GM23338 (cell line): ENCODE data around the gene CUTC. TPM values are rescaled to one million over a fixed set of nuclear protein-coding genes. Genes with fewer than 3 reads are reported as not detected.

Experiments
- ATAC-seq: fragments of 200-7000 bp; cut with Tn5 transposase; 3 replicates; pipeline ENCODE4 v1.9.1; 2020
- DNase-seq: peaks from one replicate; pipeline ENCODE4 v3.0.0-alpha.2; 2015; ENCODE audit warnings: low spot score
- H2AFZ ChIP-seq: fragments of 200-600 bp; sonication (generic); 2 replicates; pipeline ENCODE4 v1.8.0; 2016; ENCODE audit warnings: antibody characterized with exemption, mild to moderate bottlenecking, moderate library complexity
- H3F3A ChIP-seq: fragments of 200-600 bp; sonication (generic); replicated peaks from 2 replicates; pipeline ENCODE4 v1.8.0; 2017; ENCODE audit warnings: antibody characterized with exemption, mixed run types, low read depth
- H3K27ac ChIP-seq: fragments of 200-600 bp; sonication (generic); 2 replicates; pipeline ENCODE4 v1.6.1; 2016; ENCODE audit warnings: low read depth
- H3K27me3 ChIP-seq: fragments of 200-600 bp; sonication (generic); 2 replicates; pipeline ENCODE4 v1.8.0; 2016; ENCODE audit warnings: mild to moderate bottlenecking, mixed run types, moderate library complexity; ENCODE audit not compliant: insufficient read depth
- H3K36me3 ChIP-seq: fragments of 200-600 bp; sonication (generic); 2 replicates; pipeline ENCODE4 v1.8.0; 2016; ENCODE audit warnings: mild to moderate bottlenecking; ENCODE audit not compliant: insufficient read depth
- H3K4me1 ChIP-seq: fragments of 200-600 bp; sonication (generic); 2 replicates; pipeline ENCODE4 v1.8.0; 2016; ENCODE audit warnings: mild to moderate bottlenecking, moderate library complexity; ENCODE audit not compliant: insufficient read depth
- H3K4me2 ChIP-seq: fragments of 200-600 bp; sonication (generic); 2 replicates; pipeline ENCODE4 v1.7.1; 2017; ENCODE audit warnings: mixed run types
- H3K4me3 ChIP-seq: fragments of 200-600 bp; sonication (generic); 2 replicates; pipeline ENCODE4 v1.6.1; 2016; ENCODE audit warnings: mixed run types
- H3K79me2 ChIP-seq: fragments of 200-600 bp; sonication (generic); replicated peaks from 2 replicates; pipeline ENCODE4 v1.8.0; 2017; ENCODE audit warnings: mild to moderate bottlenecking; ENCODE audit not compliant: insufficient read depth
- H3K9me2 ChIP-seq: fragments of 200-600 bp; sonication (generic); 2 replicates; pipeline ENCODE4 v1.8.0; 2017; ENCODE audit not compliant: insufficient read depth
- H4K20me1 ChIP-seq: fragments of 200-600 bp; sonication (generic); replicated peaks from 2 replicates; pipeline ENCODE4 v1.8.0; 2017; ENCODE audit warnings: mild to moderate bottlenecking; ENCODE audit not compliant: insufficient read depth
- H3K27ac Mint-ChIP-seq: 2 replicates; pipeline ENCODE4 v1.8.0; 2020; ENCODE audit warnings: inconsistent platforms, mild to moderate bottlenecking, moderate library complexity, mixed read lengths
- H3K27me3 Mint-ChIP-seq: 3 replicates; pipeline ENCODE4 v1.8.0; 2022; ENCODE audit warnings: low read depth, mild to moderate bottlenecking, moderate library complexity, mixed read lengths, inconsistent platforms; ENCODE audit not compliant: insufficient read depth, poor library complexity
- H3K36me3 Mint-ChIP-seq: 3 replicates; pipeline ENCODE4 v1.8.0; 2021; ENCODE audit warnings: low read depth, mild to moderate bottlenecking, inconsistent platforms, moderate library complexity, mixed read lengths
- H3K4me1 Mint-ChIP-seq: 3 replicates; pipeline ENCODE4 v1.8.0; 2020; ENCODE audit warnings: mild to moderate bottlenecking, inconsistent platforms, mixed read lengths
- H3K4me3 Mint-ChIP-seq: 3 replicates; pipeline ENCODE4 v1.8.0; 2021; ENCODE audit warnings: moderate library complexity, mild to moderate bottlenecking, inconsistent platforms, mixed read lengths
- H3K9me3 Mint-ChIP-seq: 3 replicates; pipeline ENCODE4 v1.8.0; 2020; ENCODE audit warnings: moderate library complexity, mild to moderate bottlenecking, inconsistent platforms, mixed read lengths
- CREB1 ChIP-seq: fragments of 250-450 bp; sonication (Bioruptor Pico); IDR thresholded peaks from 2 replicates; pipeline ENCODE4 v1.5.0; 2020; ENCODE audit warnings: low read depth, mild to moderate bottlenecking, moderate library complexity
- CTCF ChIP-seq, 2 experiments: fragments of 200-600 bp in 1 of 2; sonication (generic) in 1 of 2; conservative IDR thresholded peaks; 2 replicates each; pipeline versions ENCODE4 v1.5.1 to v1.6.1; 2016 to 2017; ENCODE audit warnings: antibody characterized with exemption in 2 of 2, low read depth in 2 of 2, mild to moderate bottlenecking in 2 of 2, moderate library complexity in 1 of 2
- ETS1 ChIP-seq: IDR thresholded peaks from 2 replicates; pipeline ENCODE4 v1.6.1; 2016; ENCODE audit warnings: antibody characterized with exemption
- EZH2 ChIP-seq: fragments of 200-600 bp; sonication (generic); IDR thresholded peaks from one replicate; pipeline ENCODE4 v1.8.0; 2017; ENCODE audit warnings: antibody characterized with exemption, mild to moderate bottlenecking, low read depth; ENCODE audit not compliant: unreplicated experiment
- EZH2phosphoT487 ChIP-seq: fragments of 200-600 bp; sonication (generic); IDR thresholded peaks from one replicate; pipeline ENCODE4 v1.8.1; 2018; ENCODE audit warnings: antibody characterized with exemption; ENCODE audit not compliant: unreplicated experiment
- JUNB ChIP-seq: IDR thresholded peaks from one replicate; pipeline ENCODE4 v1.6.1; 2016; ENCODE audit warnings: antibody characterized with exemption; ENCODE audit not compliant: unreplicated experiment
- NANOG ChIP-seq: IDR thresholded peaks from 2 replicates; pipeline ENCODE4 v1.6.1; 2016; ENCODE audit warnings: antibody characterized with exemption, borderline replicate concordance
- POLR2AphosphoS5 ChIP-seq: IDR thresholded peaks from 2 replicates; pipeline ENCODE4 v1.6.1; 2016; ENCODE audit warnings: antibody characterized with exemption, low read depth
- REST ChIP-seq: IDR thresholded peaks from one replicate; pipeline ENCODE4 v1.6.1; 2018; ENCODE audit warnings: antibody characterized with exemption; ENCODE audit not compliant: unreplicated experiment
- ZNF114 ChIP-seq: fragments of 250-450 bp; sonication (Bioruptor Pico); IDR thresholded peaks from 2 replicates; pipeline ENCODE4 v1.5.0; 2020; ENCODE audit warnings: mild to moderate bottlenecking, moderate library complexity
- polyA plus RNA-seq: library from polyadenylated mRNA; unstranded; fragments of >200 nt; fragmentation: Nextera tagmentation; extraction: Ambion mirVana; gene quantifications from 2 replicates; pipeline ENCODE4 v1.2.1, GENCODE V29; 2016
- total RNA-seq: library from RNA; depleted of rRNA; stranded (reverse); fragments of >200 nt; shearing (Covaris generic); gene quantifications from 2 replicates; pipeline ENCODE4 v1.2.3, GENCODE V29; 2014

Gene CUTC
- total and polyA plus RNA-seq, 2 experiments from 2014 or later = 20.2 to 30.4 TPM

GRCh38 chr10:99720387-99720786, 11.6 kb upstream of the CUTC start (continued):
- TF ChIP-seq POLR2AphosphoS5 (no peak), ZNF114 (CRISPR knock-in tag) (no peak), EZH2 (no peak), REST (no peak), EZH2phosphoT487 (no peak), JUNB (no peak), CTCF (conservative IDR thresholded peaks at IDR 0.05; ENCODE audit: low read depth in 2 of 2) (no peak)

- Mint-ChIP-seq H3K27me3 (peaks cover 7% of the 10 kb centered on the region), H3K9me3 (peaks cover 2% of the 10 kb centered on the region; the same call in 1 of the 3 replicates), H3K4me1 (peaks cover 7% of the 10 kb centered on the region), H3K27ac (no peak overlapping the region), H3K4me3 (no peak overlapping the region), H3K36me3 (peaks cover 23% of the 10 kb centered on the region)
- Histone ChIP-seq H3K4me1 (peaks cover 4% of the 10 kb centered on the region; the same call in 1 of the 2 replicates), H3F3A (no peaks in the 10 kb centered on the region), H3K4me2 (no peak overlapping the region), H3K9me2 (no peaks in the 10 kb centered on the region), H3K27ac (no peak overlapping the region), H3K4me3 (no peak overlapping the region), H3K27me3 (no peaks in the 10 kb centered on the region), H2AFZ (no peak overlapping the region), H3K36me3 (peaks cover 23% of the 10 kb centered on the region), H3K79me2 (peaks cover 34% of the 10 kb centered on the region), H4K20me1 (no peaks in the 10 kb centered on the region; the same call in none of the 2 replicates)
- ATAC-seq = no peak
- DNase-seq = no peak
- TF ChIP-seq POLR2AphosphoS5 (no peak), NANOG (no peak), EZH2phosphoT487 (no peak), EZH2 (no peak), CTCF (conservative IDR thresholded peaks at IDR 0.05; ENCODE audit: low read depth in 2 of 2) (no peak), ETS1 (no peak), CREB1 (CRISPR knock-in tag) (no peak)
These were observed 2.0 kb upstream of the CUTC start for GRCh38 chr10:99730026-99730425.
